H4 (cell line): Measurements from ENCODE around the gene SIL1. TPM values are rescaled to one million over a fixed set of nuclear protein-coding genes. Genes with fewer than 3 reads are reported as not detected.
"Not testable (repeated sequence)": the region's sequence is repeated elsewhere in the genome, so short reads cannot be mapped to it uniquely, and the experiment has no call there.

Experiments
- DNase-seq: peaks from one replicate; pipeline ENCODE4 v3.0.0-alpha.2; 2015; ENCODE audit warnings: low spot score
- total RNA-seq: library from RNA; depleted of rRNA; stranded (reverse); fragments of >200 nt; shearing (Covaris generic); gene quantifications from 2 replicates; pipeline ENCODE4 v1.2.3, GENCODE V29; 2014; rRNA removed

SIL1 gene
- 50.9 and 58.1 TPM in 2 replicates for total RNA-seq

DNA sequence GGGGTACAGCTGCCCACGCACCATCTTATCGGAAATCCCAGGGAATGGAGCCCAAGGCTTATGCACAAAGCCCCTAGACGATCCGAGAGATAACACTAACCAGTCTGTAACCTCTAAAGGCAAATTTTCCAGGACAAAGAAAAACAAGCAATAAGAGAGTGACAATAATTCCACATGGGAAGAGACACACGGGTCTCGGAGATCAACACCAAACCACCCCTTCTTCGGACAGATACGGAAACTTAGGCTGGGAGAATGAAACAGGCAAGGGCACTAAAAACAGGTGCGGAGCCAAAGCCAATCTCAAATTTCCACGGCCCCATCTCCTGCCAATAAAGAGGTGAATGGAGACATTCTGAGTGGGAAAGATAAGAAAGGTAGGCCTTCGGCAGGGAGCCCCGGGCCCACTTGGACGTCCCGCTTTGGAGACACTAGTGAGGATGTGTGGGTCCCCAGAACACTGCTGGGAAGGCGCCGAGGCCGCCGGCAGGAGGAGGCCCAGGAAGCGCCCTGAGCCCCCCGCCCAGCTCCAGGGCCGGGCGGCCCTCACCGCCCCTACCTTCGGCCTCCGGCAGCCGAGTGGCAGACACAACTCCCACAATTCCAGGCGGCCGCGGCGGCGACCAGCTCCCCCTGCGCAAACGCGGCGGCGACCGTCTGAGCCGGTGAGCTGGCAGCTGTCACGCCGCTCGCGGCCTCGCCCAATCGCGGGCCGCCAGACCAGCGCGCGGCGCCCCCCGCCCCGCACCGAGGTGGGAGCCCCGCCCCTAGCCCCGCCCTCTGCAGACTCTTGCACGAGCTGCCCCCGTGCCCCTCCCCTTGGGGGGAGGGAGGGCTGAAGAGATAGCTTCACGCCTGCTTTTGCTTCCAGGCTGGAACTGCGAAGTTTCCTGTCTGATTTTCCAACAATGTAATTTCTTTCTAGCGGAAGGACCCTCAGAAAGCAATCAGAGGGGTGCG lies at the start of gene SIL1:
SIL1 (minus strand) TSS at position 659 of the 960 bp plus-strand sequence. CDS start 70,525 bp downstream, outside the sequence.
- peak; percentile 83 for DNase-seq

DNA sequence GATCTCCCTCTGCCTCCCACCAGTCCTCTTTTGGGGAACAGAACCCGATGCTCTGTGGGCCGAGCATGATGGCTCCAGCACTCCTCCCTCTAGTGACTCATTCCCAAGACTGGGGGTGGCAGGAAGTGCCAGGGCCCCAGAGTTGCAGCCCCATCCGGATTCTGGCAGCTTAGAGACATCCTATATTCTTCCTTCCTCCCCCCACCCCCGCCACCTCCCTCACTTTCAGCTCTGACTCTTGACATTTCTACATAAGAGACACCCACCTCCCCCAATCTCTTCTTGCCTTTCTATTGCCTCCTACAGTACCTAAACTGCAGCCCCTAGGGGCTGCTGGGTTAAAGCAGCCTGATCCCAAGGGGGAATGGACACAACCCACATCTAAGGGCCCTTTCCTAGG lies 48.2 kb upstream of the SIL1 start:
- DNase-seq = peak; percentile 61

DNA sequence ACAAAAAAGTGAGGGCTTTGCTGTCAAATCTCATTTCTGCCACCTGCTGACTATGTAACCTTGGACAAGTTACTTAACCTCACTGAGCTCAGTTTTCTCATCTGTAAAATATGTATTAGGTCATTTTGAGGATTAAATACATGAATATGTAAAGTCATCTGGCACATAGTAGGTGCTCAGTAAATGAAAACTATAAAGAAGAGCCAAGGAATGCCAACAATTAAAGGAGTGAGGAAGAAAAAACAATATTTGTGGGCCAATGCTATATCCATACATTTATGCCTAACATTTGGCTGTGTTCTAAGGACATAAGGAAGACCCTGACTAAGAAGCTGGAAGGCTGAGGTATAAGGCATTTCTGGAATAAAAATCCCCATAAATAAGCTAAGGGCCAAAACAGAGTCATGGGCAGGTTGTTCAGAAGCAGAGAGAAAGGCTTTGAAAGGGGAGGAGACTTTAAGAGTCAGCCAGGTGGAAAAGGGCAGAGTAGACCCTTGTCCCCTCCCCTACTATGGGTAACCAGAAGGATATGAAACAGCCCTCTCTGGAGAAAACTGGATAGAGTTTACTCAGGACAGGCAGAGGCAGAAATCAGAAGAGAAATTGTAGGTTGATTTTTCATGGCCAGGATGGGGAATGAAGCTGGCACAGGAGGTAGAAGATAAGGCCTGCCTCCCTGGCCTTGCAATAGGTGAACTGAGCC lies 47.6 kb upstream of the SIL1 start:
- DNase-seq = no peak

DNA sequence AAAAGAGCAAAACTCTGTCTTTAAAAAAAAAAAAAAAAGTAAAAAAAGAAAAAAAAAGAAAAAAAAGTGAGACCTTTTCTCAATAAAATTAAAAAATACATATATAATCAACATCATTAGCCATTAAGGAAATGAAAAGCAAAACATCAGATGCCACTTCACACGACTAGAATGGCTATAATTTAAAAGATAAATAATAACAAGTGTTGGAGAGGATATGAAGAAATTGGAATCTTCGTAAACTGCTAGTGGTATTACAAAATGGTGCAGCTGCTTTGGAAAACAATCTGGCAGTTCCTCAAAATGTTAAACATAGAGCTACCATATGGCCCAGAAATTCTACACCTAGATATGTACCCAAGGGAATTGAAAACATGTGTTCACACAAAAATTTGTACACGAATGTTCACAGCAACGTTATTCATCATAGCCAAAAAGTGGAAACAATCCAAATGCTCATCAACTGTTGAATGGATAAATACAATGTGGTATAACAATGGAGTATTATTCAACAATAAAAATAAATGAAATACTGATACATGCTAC lies 45.3 kb upstream of the SIL1 start:
- no peak for DNase-seq

DNA sequence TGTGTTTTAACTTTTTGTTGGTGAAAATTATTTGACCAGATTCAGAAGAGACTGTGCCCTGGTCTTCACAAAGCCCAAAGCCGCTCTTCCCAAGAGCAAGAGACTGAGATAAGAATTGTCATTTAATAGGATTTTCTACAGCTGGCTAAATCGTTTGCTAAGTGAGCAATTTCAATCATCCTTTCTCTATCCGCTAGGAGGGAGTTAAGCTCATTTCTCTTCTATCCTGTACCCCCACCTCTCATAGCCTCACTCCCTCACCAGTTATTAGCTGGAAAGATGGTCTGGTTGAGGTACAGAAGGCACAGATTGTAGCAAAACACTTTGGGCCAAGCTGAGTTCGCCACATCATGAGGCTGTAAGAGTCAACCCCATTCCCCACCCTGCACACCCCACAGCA lies 43.0 kb upstream of the SIL1 start:
- DNase-seq = no peak

DNA sequence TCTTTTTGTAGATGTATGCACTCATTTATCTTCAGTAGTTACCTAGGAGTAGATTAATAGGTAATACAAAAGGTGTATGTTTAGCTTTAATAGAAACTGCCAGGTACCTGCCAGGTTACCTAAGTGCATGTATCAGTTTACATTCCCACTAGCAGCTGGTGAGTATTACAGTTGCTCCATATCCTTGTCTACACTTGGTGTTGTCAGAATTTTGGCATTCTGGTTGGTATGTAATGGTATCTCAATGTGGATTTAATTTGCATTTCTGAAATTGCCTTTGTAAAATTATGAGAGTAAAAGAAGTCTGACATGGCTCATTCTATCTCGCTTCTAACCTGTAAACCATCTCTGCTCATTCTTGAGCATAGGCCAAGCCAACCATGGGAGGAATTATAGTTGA lies 38.3 kb upstream of the SIL1 start:
- no peak for DNase-seq

DNA sequence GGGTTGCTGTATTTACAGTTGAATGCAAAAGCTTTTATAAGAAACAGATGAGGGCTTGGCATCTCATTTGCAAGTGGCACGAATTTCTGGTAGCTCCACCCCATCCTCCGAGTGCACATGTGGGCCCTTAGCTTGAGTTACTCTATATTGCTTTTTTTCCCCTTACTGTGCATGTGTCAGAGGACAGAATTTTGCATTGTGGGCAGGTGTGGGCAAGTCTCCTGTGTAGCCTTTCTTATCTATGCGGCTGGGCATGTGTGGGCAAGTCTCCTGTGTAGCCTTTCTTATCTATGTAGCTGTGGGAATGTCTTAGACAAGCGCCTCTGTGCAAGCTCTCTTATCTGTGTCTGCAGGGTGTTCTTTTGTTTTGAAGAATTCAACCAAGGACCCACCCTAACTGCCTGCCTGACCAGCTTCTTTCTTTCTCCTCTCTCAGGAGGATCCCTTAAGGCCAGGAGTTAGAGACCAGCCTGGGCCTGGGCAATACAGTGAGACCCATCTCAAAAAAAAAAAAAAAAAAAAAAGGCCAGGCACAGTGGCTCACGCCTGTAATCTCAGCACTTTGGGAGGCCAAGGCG lies 34.1 kb upstream of the SIL1 start:
- no peak for DNase-seq

DNA sequence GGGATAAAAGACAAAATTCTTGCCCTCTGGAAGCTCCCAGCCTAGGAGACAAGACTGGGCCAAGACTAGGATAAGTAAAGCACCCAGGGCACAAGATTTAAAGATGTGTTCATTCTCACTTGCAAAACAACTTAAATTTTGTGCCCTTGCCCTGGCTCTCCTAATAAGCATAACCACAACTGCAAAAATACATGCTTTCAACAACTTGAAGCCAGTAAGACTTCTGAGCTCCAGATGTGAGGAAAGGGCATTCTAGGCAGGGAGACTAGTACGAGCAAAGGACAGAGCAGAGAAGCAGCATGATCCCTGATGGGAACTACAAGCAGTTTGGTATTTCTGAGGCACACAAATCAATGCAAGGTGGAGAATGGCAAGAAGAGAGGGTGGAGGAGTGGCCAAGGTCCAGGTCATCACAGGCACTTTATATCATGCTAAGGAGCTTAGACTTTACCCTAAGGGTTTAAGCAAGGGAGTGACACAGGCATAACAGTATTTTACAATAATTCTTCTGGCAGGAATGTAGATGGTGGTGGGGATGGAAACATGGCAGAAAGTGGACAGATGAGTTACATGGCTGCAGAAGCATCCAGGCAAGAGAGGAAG lies 30.1 kb upstream of the SIL1 start:
- DNase-seq = no peak

DNA sequence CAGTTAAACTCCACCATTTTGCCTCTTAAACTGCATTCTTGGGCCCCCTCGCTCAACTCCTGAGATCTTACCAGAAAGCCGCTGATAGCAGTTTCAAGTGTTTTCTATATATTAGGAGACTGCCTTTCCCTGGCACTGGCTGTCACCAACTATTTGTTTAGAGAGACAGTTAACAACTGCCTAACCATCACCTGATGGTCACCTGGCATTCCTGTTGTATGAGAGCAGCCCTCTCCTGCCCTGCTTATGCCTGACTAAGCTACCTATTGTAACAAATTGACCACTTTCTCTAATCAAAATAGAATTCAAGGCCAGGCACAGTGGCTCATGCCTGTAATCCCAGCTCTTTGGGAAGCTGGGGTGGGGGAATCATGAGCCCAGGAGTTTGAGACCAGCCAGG lies 28.0 kb upstream of the SIL1 start:
- DNase-seq = no peak

DNA sequence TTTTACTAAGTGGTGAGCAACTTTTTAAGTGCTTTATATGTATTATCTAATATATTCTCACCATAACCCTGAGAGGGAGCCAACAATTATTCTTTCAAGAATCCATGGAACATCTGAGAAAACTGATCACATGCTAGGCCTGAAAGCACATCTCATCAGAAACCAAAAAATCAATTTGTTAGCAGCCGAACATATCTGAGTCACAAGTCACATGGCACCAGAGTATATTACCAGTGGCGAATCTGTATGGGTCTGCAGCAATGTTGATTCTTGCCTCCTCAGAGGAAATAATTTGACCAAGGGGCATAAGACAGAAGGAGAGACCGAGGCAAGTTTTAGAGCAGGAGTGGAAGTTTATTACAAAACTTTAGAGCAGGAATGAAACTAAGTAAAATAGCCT lies 25.3 kb upstream of the SIL1 start:
- no peak for DNase-seq

DNA sequence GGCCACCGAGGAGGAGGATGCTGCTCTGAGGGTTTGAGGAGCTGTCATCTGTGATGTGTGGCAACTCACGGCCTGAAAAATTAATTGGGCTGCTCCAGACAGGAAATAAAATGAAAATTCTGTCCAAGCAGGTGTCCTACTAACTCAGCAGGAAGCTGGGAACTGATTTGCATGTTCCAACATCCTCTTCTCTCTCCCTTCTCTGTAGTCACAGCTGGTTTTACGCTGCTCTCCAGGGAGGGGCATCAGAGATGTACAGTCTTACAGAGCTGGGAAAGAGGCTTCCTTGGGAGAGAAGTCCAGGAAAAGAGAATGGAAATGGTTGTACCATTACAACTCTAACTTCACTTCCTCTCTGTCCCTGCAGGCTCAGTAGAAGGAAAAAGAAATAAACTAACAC lies 24.2 kb upstream of the SIL1 start:
- no peak for DNase-seq

DNA sequence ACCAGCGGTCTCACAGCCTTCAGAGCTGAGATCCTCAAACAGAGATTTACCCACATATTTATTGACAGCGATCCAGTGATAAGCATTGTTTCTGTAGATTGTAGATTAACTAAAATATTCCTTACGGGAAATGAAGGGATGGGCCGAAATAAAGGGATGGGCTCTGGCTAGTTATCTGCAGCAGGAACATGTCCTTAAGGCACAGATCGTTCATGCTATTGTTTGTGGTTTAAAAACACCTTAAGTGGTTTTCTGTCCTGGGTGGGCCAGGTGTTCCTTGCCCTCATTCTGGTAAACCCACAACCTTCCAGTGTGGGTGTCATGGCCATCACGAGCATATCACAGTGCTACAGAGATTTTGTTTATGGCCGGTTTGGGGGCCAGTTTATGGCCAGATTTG lies 19.9 kb upstream of the SIL1 start:
- not testable (repeated sequence) for DNase-seq

DNA sequence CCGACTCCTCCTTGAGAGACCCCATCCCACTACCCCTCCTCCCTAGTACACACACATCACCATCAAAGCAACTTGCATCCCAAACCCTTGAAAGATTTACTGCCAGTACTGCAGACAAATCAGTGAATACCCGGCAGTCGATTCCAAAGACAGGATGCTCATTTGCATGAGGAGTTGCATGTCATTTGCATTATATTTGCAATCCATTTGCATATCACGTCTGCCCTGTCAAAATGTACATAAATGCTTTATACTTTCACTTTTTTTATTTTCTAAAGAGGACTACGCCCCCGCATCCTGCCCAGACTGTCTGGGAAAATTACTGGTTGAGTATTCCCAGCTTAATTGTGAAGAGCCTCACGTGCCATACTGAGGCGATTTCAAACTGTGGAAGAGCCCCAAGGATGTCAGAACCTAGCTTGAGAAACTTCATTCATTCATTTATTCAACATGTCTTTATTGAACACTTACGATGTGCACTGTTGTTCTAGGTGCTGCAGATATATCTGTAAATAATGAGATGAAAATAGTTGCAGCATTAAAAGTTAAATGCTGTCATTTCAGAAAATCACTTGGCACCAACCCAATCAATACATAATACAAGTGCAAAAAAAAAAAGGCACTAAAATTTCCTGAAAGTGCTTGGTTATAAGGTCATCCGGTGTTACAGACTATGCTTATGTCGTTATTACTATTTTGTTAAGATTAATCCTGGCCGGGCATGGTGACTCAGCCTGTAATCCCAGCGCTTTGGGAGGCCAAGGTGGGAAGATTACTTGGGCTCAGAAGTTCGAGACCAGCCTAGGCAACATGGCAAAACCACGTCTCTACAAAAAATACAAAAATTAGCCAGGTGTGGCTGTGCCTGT lies 17.2 kb upstream of the SIL1 start:
- no peak for DNase-seq

DNA sequence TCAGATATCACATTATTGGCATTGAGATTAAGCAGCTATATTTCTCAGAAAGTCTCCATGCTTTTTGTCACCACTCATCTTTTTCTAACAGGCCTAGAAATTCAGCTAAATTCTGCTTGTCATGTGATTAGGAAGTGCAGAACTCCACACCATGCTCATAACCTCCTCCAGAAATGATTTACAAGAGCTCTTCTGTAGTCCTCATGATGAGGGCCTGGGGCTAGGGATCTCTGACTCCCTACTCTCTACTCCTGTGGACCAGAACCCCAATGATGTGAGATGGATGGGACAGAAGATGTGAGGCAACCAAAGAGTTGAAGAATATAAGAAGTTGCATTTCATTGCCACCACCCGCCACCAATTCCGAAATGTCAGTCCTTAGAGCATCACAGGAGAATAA lies 16.5 kb upstream of the SIL1 start:
- DNase-seq = no peak

DNA sequence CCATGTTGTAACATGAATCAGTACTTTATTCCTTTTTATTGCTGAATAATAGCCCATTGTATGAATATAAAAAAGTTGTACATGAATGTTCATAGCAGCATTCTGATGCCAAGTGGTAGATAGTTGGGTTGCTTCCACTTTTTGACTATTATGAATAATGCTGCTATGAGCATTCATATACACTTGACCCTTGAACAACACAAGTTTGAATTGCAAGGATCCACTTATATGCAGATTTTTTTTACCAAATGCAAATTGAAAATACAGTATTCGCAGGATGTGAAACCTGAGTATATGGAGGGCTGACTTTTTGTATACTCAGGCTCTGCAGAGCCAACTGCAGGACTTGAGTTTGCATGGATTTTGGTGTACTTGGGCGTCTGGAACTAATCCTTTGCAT lies 14.7 kb upstream of the SIL1 start:
- DNase-seq = no peak

DNA sequence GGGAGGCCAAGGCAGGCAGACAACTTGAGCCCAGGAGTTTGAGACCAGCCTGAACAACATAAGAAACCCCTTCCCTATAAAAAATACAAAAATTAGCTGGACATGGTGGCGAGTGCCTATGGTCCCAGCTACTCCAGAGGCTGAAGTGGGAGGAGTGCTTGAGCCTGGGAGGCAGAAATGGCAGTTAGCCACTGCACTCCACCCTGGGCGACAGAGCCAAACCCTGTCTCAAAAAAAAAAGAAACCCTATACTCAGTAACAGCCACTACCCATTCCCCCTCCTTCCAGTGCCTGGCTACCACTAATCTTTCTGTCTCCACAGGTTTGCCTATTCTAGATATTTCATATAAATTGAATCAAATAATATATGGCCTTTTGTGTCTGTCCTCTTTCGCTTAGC lies 14.3 kb upstream of the SIL1 start:
- no peak for DNase-seq

DNA sequence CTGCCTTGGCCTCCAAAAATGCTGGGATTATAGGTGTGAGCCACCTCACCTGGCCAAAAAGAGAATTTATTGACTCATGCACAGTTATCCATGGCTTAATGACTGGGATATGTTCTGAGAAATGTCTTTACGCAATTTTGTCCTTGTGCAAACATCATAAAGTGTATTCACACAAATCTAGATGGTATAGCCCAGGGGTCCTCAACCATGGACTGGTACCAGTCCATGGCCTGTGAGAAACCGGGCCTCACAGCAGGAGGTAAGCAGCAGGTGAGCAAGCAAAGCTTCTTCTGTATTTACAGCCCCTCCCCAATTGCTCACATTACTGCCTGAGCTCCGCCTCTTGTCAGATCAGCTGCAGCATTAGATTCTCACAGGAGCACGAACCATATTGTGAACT lies 12.4 kb upstream of the SIL1 start:
- no peak for DNase-seq

DNA sequence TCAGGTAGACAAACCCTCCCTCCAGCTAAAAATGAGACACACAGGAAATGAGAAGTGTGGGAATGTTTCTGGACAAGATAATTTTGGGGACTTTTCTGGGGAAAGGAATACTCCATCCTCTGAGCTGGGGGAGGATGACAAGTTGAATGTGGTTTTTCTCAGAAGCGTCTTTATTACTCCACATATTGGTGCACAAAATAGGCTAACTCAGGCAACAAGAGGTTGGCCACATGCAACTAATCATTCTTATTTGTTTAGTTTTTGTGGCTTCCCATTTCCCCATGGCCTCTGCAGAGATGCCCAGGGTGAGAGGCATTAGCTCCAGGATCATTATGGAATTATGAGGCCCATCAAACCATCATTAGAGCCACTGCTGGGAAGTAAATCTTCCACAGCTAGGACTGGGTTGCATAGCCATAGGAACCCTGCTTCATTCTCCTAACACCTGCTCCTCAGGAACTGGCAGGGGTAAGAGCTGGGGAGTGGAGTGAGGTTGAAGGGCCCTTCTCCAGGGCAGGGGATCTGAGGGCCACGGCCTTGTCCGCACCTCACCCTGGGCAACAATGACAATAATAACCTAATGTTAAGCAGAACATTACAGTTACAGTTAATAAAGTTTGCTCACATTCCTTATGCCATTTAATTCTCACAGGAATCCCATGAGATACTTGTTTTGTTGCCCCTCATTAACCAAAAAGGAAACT lies 9.3 kb upstream of the SIL1 start:
- no peak for DNase-seq

DNA sequence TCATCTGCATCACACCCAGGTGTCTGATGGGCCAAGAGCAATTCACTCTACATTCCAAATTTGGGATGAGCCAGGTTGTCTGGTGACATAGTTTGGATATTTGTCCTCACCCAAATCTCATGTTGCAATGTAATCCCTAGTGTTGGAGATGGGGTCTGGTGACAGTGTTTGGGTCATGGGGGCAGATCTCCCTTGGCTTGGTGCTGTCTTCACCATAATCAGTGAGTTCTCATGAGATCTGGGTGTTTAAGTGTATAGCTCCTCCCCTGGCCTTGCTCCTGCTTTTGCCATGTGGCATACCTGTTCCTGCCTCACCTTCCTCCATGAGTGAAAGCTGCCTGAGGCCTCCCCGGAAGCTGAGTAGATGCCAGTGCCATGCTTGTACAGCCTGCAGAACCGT lies 7.4 kb upstream of the SIL1 start:
- no peak for DNase-seq

DNA sequence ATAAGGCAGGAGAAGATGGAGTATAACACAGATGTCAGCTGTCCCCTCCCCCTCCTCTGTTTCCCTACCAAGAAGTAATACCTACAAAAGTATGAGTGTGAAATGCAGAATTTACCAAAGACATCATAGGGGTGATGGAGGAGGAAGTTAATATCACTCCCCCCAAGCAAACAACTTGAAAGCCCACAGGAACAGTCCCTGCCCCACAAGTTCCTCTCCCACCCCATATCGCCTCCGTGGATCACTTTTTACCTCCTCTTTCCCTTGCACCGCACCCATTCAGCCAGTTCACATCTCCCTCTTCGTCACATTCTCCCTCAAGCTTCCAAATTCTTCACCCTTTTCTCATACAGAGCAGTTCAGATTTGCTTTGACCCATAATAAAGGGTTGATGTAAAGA lies 7.0 kb upstream of the SIL1 start:
- no peak for DNase-seq
